Epithelial cell of esophagus (primary cell): Measurements from ENCODE around the gene VWA2.
A peak's percentile ranks its signal among the peaks of the same experiment; 100 is the strongest.

ENCODE experiments used
- DNase-seq: peaks from one replicate; pipeline ENCODE4 v3.0.0; 2010; ENCODE audit warnings: low read depth
- H3K4me3 ChIP-seq: 2 replicates; pipeline ENCODE4 v1.5.1; 2011; ENCODE audit warnings: mild to moderate bottlenecking, low read length, control low read depth
- CTCF ChIP-seq: IDR thresholded peaks from 2 replicates; pipeline ENCODE4 v1.5.1; 2011; ENCODE audit warnings: low read depth, mild to moderate bottlenecking, low read length, control low read depth, inconsistent platforms; ENCODE audit not compliant: insufficient read depth; ENCODE audit errors: missing control alignments

VWA2 gene

GRCh38 chr10:114311496-114312209, 72.6 kb downstream of the VWA2 start:
- no peak for TF ChIP-seq CTCF
- DNase-seq, result no peak
- H3K4me3 ChIP-seq, result no peak overlapping the region

GRCh38 chr10:114313139-114313538, 74.1 kb downstream of the VWA2 start:
- H3K4me3 ChIP-seq, result no peak overlapping the region
- TF ChIP-seq CTCF, result no peak
- no peak for DNase-seq

- TF ChIP-seq CTCF, result no peak
- no peak for DNase-seq
- no peak overlapping the region for H3K4me3 ChIP-seq
Measured at GRCh38 chr10:114313866-114314265, 74.8 kb downstream of the VWA2 start.

GRCh38 chr10:114315566-114316420, 76.7 kb downstream of the VWA2 start:
- no peak for DNase-seq
- no peak overlapping the region for H3K4me3 ChIP-seq
- no peak for TF ChIP-seq CTCF

GRCh38 chr10:114316744-114317143, 77.7 kb downstream of the VWA2 start:
- TF ChIP-seq CTCF, result no peak
- no peak for DNase-seq
- no peak overlapping the region for H3K4me3 ChIP-seq

GRCh38 chr10:114319406-114320248, 80.6 kb downstream of the VWA2 start:
- peak; percentile 72 for DNase-seq
- no peak for TF ChIP-seq CTCF
- no peak overlapping the region for H3K4me3 ChIP-seq
